Activated T-helper 2 cell treated with anti-CD3 and anti-CD28 coated beads, Interferon-gamma antibody, Interleukin-2, Interleukin-4, amounts not matched to agents 10 μg/mL and 5 μg/mL and 100 μg/mL, durations not matched to agents 14 hours and 24 hours and 36 hours (primary cell): ENCODE data around the gene SSH3. TPM values are rescaled to one million over a fixed set of nuclear protein-coding genes. Genes with fewer than 3 reads are reported as not detected.

Source experiments
- DNase-seq: peaks from one replicate; pipeline ENCODE4 v3.0.0; 2021; ENCODE audit warnings: low spot score
- H3K27ac Mint-ChIP-seq: one replicate; pipeline ENCODE4 v1.8.0; 2021; ENCODE audit warnings: mixed read lengths
- H3K27me3 Mint-ChIP-seq: one replicate; pipeline ENCODE4 v1.8.0; 2021; ENCODE audit warnings: low read depth, mixed read lengths
- H3K36me3 Mint-ChIP-seq: one replicate; pipeline ENCODE4 v1.8.0; 2021; ENCODE audit warnings: low read depth, mixed read lengths
- H3K4me1 Mint-ChIP-seq: one replicate; pipeline ENCODE4 v1.8.0; 2021; ENCODE audit warnings: low read depth, mixed read lengths
- H3K4me3 Mint-ChIP-seq: one replicate; pipeline ENCODE4 v1.8.0; 2021; ENCODE audit warnings: low read depth, mild to moderate bottlenecking, moderate library complexity, mixed read lengths
- H3K9me3 Mint-ChIP-seq: one replicate; pipeline ENCODE4 v1.8.0; 2021; ENCODE audit warnings: mixed read lengths
- intact Hi-C: fragments of 100-400 bp; cut with micrococcal nuclease; formaldehyde crosslinking; loops from one replicate; pipeline ENCODE4 v1.15.1; 2023
- total RNA-seq: library from RNA; stranded (reverse); gene quantifications from 2 replicates; pipeline ENCODE4 v1.2.3, GENCODE V29; 2022

SSH3 gene
- total RNA-seq, 1 donor from 2014 or later, result 16.2 TPM

GRCh38 chr11:67345247-67345919 lies 42.1 kb downstream of the SSH3 start:
- Mint-ChIP-seq H3K27me3 (no peaks in the 10 kb centered on the region), H3K27ac (peak overlapping the region; percentile 21), H3K4me1 (peaks cover 23% of the 10 kb centered on the region), H3K36me3 (no peaks in the 10 kb centered on the region), H3K4me3 (no peak overlapping the region), H3K9me3 (no peaks in the 10 kb centered on the region)
- no peak for DNase-seq
- intact Hi-C loops, result no loop called here

DNA sequence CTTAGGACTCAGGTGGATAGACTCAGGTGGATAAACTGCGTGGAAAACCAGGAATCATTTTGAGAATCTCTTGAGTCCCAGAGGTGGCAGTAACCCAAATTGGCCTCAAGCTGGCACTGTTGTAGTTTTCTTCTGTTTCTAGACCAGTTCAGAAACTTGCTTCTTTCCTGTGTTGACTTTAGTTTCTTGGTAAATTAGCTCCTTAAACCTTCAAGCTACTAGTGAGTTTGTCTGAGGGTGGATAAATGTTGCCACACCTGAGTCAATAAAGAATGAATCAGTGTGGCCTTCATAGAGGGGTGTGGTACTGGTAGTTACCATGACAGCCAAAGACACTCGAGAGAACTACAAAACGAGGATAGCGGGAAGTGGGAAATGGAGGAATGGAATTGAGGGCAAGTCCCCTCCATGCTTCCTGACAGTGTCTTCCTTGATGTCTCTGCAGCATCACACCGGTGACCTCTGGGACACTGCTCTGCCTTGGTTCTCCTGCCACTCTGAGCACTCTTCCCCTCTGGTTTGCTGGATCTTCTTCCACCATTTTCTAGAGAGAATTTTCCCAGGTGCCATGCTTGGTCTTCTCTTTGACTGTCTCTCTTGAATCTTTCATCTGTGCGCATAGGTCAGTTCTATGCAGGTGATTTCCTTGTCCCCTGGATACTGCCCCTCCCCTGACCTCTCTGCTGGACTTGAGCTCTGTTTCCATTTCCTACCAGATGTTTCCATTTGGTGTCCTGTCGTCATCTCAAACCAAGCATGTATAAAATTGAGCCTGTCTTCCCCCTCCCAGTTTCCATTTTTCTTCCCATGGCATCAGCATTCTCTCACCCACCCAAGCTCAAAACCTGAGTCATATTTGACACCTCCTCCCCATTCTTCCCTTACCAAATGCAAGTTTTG lies 42.8 kb downstream of the SSH3 start:
- intact Hi-C loops, result no loop called here

DNA sequence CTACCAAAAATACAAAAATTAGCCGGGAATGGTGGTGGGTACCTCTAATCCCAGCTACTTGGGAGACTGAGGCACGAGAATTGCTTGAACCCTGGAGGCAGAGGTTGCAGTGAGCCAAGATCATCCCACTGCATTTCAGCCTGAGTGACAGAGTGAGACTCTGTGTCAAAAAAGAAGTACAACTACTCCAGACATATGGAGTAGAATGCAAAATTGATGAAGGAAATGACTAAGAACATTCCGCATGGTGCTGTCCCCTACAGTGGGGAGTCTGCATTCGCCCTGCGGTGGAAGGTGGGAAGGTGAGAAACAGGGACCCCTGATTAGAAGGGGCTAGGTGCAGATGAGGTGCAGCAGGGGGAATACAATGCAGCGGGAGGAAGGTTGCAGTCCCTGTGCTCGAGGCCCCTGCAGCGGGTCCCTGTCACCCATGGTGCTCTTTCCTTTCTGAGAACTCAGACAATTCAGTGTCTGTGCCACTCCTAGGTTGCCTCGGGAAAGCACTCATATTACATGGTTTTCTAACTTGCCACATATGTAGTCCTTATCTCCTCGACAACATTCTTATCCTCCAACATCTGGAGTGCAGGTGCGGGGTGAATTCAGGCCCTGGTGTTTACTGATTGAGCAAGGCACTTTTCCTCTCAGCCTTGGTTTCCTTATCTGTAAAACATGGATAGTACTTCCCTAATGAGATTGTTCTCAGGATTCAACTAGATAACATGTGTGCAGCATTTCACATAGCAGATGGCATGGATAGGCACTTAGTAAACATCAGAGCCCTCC lies 44.8 kb downstream of the SSH3 start:
- Mint-ChIP-seq H3K27me3 (no peaks in the 10 kb centered on the region), H3K9me3 (no peaks in the 10 kb centered on the region), H3K36me3 (no peaks in the 10 kb centered on the region), H3K4me1 (peaks cover 30% of the 10 kb centered on the region), H3K27ac (no peak overlapping the region), H3K4me3 (no peak overlapping the region)
- DNase-seq, result no peak
- intact Hi-C loops, result no loop called here

More for the DNA sequence above, 42.8 kb downstream of the SSH3 start:
- Mint-ChIP-seq H3K9me3 (no peaks in the 10 kb centered on the region), H3K4me3 (no peak overlapping the region), H3K27me3 (no peaks in the 10 kb centered on the region), H3K36me3 (no peaks in the 10 kb centered on the region), H3K27ac (peak overlapping the region; percentile 2), H3K4me1 (peaks cover 23% of the 10 kb centered on the region)
- no peak for DNase-seq

DNA sequence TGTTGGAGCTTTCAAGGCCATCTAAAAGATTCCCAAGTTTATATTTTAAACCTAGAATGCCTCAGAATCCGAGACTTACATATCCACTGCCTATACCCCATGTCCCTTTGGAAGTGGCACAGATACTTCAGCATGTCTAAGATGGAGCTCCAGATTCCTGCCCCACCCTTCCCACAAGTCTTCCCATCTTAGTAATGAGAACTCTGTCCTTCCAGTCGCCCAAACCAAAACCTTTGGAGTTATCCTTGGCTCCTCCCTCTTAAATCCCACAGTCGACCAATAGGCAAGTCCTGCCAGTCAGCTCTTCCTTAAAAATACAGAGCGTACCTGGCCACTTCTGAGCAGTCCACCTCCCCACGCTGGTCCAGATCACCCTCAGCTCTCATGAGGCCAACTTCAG lies 45.7 kb downstream of the SSH3 start:
- Mint-ChIP-seq H3K9me3 (no peaks in the 10 kb centered on the region), H3K27ac (no peak overlapping the region), H3K27me3 (no peaks in the 10 kb centered on the region), H3K36me3 (no peaks in the 10 kb centered on the region), H3K4me1 (peaks cover 33% of the 10 kb centered on the region), H3K4me3 (no peak overlapping the region)
- DNase-seq, result no peak
- intact Hi-C loops, result no loop called here

DNA sequence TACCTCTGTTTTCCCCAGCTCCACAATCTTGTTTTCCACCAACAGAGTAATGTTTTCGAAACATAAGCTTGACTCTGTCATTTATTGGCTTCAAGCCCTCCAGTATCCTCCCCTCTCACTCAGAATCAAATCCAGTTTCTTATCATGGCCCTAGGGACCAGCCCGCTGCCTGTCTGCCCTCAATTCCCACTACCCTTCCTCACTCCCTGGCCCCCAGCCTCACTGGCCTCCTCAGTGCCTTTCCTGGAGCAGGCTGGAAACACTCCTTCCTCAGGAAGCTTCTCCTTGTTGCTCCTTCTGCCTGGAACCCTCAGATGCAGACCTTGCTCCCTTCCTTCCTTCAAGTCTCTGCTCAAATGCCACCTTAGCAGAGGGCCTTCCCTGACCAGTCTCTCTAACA lies 46.1 kb downstream of the SSH3 start:
- Mint-ChIP-seq H3K27ac (no peak overlapping the region), H3K9me3 (no peaks in the 10 kb centered on the region)
- intact Hi-C loops, result no loop called here

GRCh38 chr11:67349928-67350465 lies 46.7 kb downstream of the SSH3 start:
- intact Hi-C loops, result loop anchor here (5.0 kb wide), 2 partner anchors 33 to 132 kb away; partner anchors contain the start of gene AIP
- H3K27ac Mint-ChIP-seq, result no peak overlapping the region
- DNase-seq, result no peak
- no peaks in the 10 kb centered on the region for H3K36me3 Mint-ChIP-seq
- H3K4me3 Mint-ChIP-seq, result no peak overlapping the region
- H3K27me3 Mint-ChIP-seq, result no peaks in the 10 kb centered on the region
- no peaks in the 10 kb centered on the region for H3K9me3 Mint-ChIP-seq
- peaks cover 35% of the 10 kb centered on the region for H3K4me1 Mint-ChIP-seq

More for the DNA sequence above, 46.1 kb downstream of the SSH3 start:
- H3K4me1 Mint-ChIP-seq, result peaks cover 34% of the 10 kb centered on the region
- no peaks in the 10 kb centered on the region for H3K27me3 Mint-ChIP-seq
- DNase-seq, result no peak
- H3K4me3 Mint-ChIP-seq, result no peak overlapping the region
- no peaks in the 10 kb centered on the region for H3K36me3 Mint-ChIP-seq

GRCh38 chr11:67351275-67352005 lies 48.1 kb downstream of the SSH3 start:
- Mint-ChIP-seq H3K27me3 (no peaks in the 10 kb centered on the region), H3K27ac (peak overlapping the region; percentile 55), H3K4me3 (peak overlapping the region; percentile 69), H3K4me1 (peaks cover 31% of the 10 kb centered on the region), H3K9me3 (no peaks in the 10 kb centered on the region), H3K36me3 (no peaks in the 10 kb centered on the region)
- intact Hi-C loops, result loop anchor here (5.0 kb wide), 2 partner anchors 34 to 131 kb away; partner anchors contain the start of gene AIP
- peak; percentile 51 for DNase-seq

GRCh38 chr11:67352546-67353316 lies 49.4 kb downstream of the SSH3 start:
- peaks cover 35% of the 10 kb centered on the region for H3K4me1 Mint-ChIP-seq
- intact Hi-C loops, result loop anchor here (1.0 to 5.0 kb wide), 4 partner anchors 22 to 156 kb away; partner anchors contain the start of genes AIP and CDK2AP2
- H3K36me3 Mint-ChIP-seq, result no peaks in the 10 kb centered on the region
- H3K9me3 Mint-ChIP-seq, result no peaks in the 10 kb centered on the region
- H3K4me3 Mint-ChIP-seq, result peak overlapping the region; percentile 96
- peaks cover under 1% of the 10 kb centered on the region for H3K27me3 Mint-ChIP-seq
- H3K27ac Mint-ChIP-seq, result peak overlapping the region; percentile 100
- DNase-seq, result no peak

GRCh38 chr11:67353317-67354074 lies 50.2 kb downstream of the SSH3 start, which contains the start of gene POLD4:
Gene POLD4, minus strand, starts transcription at chr11:67353546. Its CDS starts 147 bp downstream, at chr11:67353399.
- peaks cover 8% of the 10 kb centered on the region for H3K27me3 Mint-ChIP-seq
- H3K4me3 Mint-ChIP-seq, result peak within 1 kb of the TSS; percentile 96

GRCh38 chr11:67354075-67355022 lies 51.0 kb downstream of the SSH3 start:
- DNase-seq, result no peak
- Mint-ChIP-seq H3K27me3 (peaks cover 10% of the 10 kb centered on the region), H3K4me3 (peak overlapping the region; percentile 96), H3K36me3 (no peaks in the 10 kb centered on the region), H3K9me3 (no peaks in the 10 kb centered on the region), H3K4me1 (peaks cover 35% of the 10 kb centered on the region), H3K27ac (peak overlapping the region; percentile 100)
- intact Hi-C loops, result loop anchor here (5.0 kb wide), 2 partner anchors 37 to 128 kb away; partner anchors contain the start of gene AIP

More at GRCh38 chr11:67353317-67354074, 50.2 kb downstream of the SSH3 start, which contains the start of gene POLD4:
- DNase-seq, result peak; percentile 94
- Mint-ChIP-seq H3K9me3 (no peaks in the 10 kb centered on the region), H3K4me1 (peaks cover 35% of the 10 kb centered on the region), H3K36me3 (no peaks in the 10 kb centered on the region), H3K27ac (peak within 1 kb of the TSS; percentile 100)
- intact Hi-C loops, result loop anchor here (1.0 to 5.0 kb wide), 4 partner anchors 21 to 155 kb away; partner anchors contain the start of genes AIP and CDK2AP2
